Fibroblast of villous mesenchyme (primary cell): Measurements from ENCODE around the gene IL1B. TPM values are rescaled to one million over a fixed set of nuclear protein-coding genes. Genes with fewer than 3 reads are reported as not detected.

ENCODE experiments used
- DNase-seq: peaks from one replicate; pipeline ENCODE4 v3.0.0-alpha.2; 2010; ENCODE audit warnings: low read depth
- H3K4me3 ChIP-seq: 2 replicates; pipeline ENCODE4 v1.5.1; 2011; ENCODE audit warnings: low read depth, mild to moderate bottlenecking, low read length
- CTCF ChIP-seq: IDR thresholded peaks from 2 replicates; pipeline ENCODE4 v1.5.1; 2012; ENCODE audit warnings: low read depth, mild to moderate bottlenecking, low read length; ENCODE audit not compliant: insufficient read depth
- total RNA-seq: library from RNA; depleted of rRNA; stranded (reverse); fragments of >200 nt; gene quantifications from 2 replicates; pipeline ENCODE4 v1.2.3, GENCODE V29; 2012

IL1B gene
- total RNA-seq, 1 donor: 2.6 TPM

DNA sequence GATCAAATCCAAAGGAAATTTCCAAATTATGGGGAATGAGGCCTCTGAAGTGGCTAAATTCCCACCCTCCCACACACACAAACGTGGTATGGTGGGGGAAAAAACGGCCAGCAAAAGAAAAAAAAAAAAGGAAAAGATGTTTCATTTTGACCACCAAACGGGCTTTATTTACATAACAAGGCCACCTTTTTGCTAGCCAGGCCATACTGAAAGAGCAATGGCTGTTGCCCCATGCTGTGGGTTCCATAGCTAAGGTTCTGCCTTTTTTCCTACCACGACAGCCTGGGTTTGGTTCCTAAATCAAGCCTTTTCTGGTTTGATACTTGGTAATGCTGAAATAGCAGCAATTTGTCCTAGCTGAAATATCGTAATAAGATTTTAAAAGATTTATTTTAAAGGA lies 14.0 kb upstream of the IL1B start:
- DNase-seq: no peak
- TF ChIP-seq CTCF: no peak
- no peak overlapping the region for H3K4me3 ChIP-seq

DNA sequence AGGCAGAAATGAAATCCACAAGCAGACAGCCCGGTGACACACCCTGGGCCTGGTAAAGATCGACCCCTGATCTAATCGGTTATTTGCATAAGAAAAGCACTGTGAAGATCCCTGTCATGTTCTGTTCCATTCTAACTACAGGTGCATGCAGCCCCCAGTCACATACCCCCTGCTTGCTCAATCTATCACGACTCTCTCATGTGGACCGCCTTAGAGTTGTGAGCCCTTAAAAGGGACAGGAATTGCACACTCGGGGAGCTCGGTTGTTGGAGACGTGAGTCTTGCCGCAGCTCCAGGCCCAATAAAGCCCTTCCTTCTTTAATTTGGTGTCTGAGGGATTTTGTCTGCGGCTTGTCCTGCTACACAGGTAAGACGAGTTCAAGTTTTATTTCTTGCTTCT lies 13.4 kb upstream of the IL1B start:
- no peak for DNase-seq
- no peak for TF ChIP-seq CTCF
- H3K4me3 ChIP-seq: no peak overlapping the region

GRCh38 chr2:112848833-112849232 lies 12.3 kb upstream of the IL1B start:
- DNase-seq: no peak
- no peak overlapping the region for H3K4me3 ChIP-seq
- no peak for TF ChIP-seq CTCF

DNA sequence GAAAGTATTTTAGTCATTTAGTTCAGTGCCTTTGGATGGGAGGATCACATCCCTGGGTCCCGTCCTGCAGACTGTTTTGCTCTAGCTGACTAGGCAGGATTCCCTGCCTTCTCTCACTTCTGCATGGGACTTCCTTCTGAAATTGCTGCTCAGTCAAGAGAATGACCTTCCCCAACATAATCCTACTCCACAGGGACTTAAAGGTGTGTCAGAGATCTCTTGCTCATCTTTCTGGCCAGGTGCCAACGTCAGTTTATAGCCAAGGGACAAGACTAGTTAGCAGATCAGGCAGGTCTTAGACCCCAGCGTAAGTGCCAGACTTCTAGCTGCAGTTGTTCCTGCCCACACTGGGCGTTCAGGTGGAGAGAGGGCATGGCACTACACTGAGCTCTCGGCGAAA lies 9.5 kb upstream of the IL1B start:
- TF ChIP-seq CTCF: no peak
- no peak overlapping the region for H3K4me3 ChIP-seq
- DNase-seq: no peak

- TF ChIP-seq CTCF: no peak
- H3K4me3 ChIP-seq: no peak overlapping the region
- DNase-seq: no peak
These were observed 7.3 kb upstream of the IL1B start for GRCh38 chr2:112843836-112844235.

DNA sequence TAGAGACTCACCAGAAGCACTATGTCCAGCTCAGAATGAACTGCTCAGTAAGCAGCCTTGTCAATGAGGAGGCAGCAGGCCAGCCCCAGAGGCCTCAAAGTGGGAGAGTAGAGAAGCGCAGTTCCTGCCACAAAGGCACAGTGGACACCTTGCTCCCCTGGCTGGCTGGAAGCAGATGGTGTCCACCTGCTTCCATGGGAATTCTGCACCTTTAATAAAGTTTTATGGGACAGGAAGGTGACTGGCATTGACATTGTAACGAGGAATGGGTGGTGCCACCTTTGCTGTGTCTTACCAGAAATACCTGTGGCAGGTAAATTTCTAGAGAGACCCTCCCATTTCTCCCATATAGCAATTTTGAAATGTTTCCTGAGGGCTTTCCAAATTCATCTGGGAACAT lies 6.7 kb upstream of the IL1B start:
- DNase-seq: no peak
- no peak for TF ChIP-seq CTCF
- H3K4me3 ChIP-seq: no peak overlapping the region

GRCh38 chr2:112841295-112842044 lies 4.9 kb upstream of the IL1B start:
- no peak for DNase-seq
- no peak for TF ChIP-seq CTCF
- no peak overlapping the region for H3K4me3 ChIP-seq
